Cardiac muscle cell (in vitro differentiated cells and primary cell): ENCODE measurements around the gene AHR. TPM values are rescaled to one million over a fixed set of nuclear protein-coding genes. Genes with fewer than 3 reads are reported as not detected.

Experiments used
- DNase-seq, 2 donors: peaks; one replicate each; pipeline versions ENCODE4 v3.0.0 to v3.0.0-alpha.2; 2010 to 2017; ENCODE audit warnings: low read depth in 1 of 2, low spot score in 1 of 2
- H3K27ac ChIP-seq: fragments of 200-600 bp; sonication (generic); 2 replicates; pipeline ENCODE4 v1.5.1; 2016
- H3K27me3 ChIP-seq: fragments of 200-600 bp; sonication (generic); 2 replicates; pipeline ENCODE4 v1.6.0; 2016; ENCODE audit warnings: control low read depth
- H3K36me3 ChIP-seq: fragments of 200-600 bp; sonication (generic); 2 replicates; pipeline ENCODE4 v1.5.1; 2016; ENCODE audit warnings: control low read depth
- H3K4me1 ChIP-seq: fragments of 200-600 bp; sonication (generic); 2 replicates; pipeline ENCODE4 v1.8.1; 2017; ENCODE audit warnings: low read depth, mild to moderate bottlenecking, mixed run types
- H3K4me3 ChIP-seq: fragments of 200-600 bp; sonication (generic); 2 replicates; pipeline ENCODE4 v1.5.1; 2016; ENCODE audit warnings: mild to moderate bottlenecking
- H3K9me3 ChIP-seq: fragments of 200-600 bp; sonication (generic); 2 replicates; pipeline ENCODE4 v1.5.1; 2017; ENCODE audit warnings: low read depth, mild to moderate bottlenecking, control low read depth
- CTCF ChIP-seq: IDR thresholded peaks from 2 replicates; pipeline ENCODE4 v1.5.1; 2012; ENCODE audit warnings: low read depth, mild to moderate bottlenecking, low read length
- polyA plus RNA-seq: library from polyadenylated mRNA; unstranded; fragments of >200 nt; fragmentation: Nextera tagmentation; extraction: Ambion mirVana; gene quantifications from 2 replicates; pipeline ENCODE4 v1.2.1, GENCODE V29; 2016
- total RNA-seq: library from RNA; depleted of rRNA; stranded (reverse); fragments of >200 nt; gene quantifications from 2 replicates; pipeline ENCODE4 v1.2.3, GENCODE V29; 2016

Gene AHR
- total and polyA plus RNA-seq, 2 experiments from 2014 or later, result 1.5 to 12.5 TPM

DNA sequence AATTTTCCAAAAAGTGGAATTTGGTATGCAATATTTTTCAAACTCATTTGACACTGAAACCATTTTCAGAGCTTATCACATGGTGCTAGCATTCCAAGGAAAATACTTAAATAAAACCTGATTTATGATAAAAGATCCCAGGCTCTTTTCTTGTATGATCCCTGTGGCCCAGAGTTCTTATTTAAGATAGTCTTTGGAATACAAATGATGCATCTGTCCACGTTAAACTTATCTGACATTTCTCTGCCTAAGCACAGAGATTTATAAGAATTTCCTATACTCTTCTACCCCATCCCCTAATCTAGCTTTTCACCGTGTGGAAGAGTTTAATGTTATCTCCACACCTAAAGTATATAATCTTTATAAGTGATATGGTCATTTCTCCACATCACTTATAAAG lies 66.2 kb downstream of the AHR start:
- Histone ChIP-seq H3K36me3 (no peaks in the 10 kb centered on the region), H3K4me3 (no peak overlapping the region), H3K9me3 (no peaks in the 10 kb centered on the region), H3K4me1 (no peaks in the 10 kb centered on the region), H3K27me3 (no peaks in the 10 kb centered on the region), H3K27ac (no peak overlapping the region)
- DNase-seq, result no peak
- TF ChIP-seq CTCF, result no peak

DNA sequence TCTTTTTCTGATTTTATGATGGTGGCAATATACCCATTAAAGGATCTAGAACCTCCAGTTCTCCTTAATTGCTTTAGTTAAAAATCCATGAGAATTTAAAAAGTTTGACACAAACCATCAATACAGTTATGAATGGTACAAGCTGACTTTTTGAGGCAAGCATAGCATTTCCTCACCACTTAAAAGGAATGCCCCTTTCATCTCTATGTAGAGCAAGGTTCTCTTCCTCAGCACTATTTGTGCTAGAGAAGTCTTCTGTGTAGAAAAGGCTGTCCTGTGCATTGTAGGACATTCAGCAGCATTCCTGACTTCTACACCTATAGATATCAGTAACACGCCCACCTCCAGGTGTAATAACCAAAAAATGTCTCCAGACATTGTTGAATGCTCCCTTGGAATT lies 67.3 kb downstream of the AHR start:
- DNase-seq, result no peak
- H3K27ac ChIP-seq, result no peak overlapping the region
- no peaks in the 10 kb centered on the region for H3K36me3 ChIP-seq
- H3K4me1 ChIP-seq, result no peaks in the 10 kb centered on the region
- H3K9me3 ChIP-seq, result no peaks in the 10 kb centered on the region
- H3K27me3 ChIP-seq, result no peaks in the 10 kb centered on the region
- no peak for TF ChIP-seq CTCF
- no peak overlapping the region for H3K4me3 ChIP-seq

DNA sequence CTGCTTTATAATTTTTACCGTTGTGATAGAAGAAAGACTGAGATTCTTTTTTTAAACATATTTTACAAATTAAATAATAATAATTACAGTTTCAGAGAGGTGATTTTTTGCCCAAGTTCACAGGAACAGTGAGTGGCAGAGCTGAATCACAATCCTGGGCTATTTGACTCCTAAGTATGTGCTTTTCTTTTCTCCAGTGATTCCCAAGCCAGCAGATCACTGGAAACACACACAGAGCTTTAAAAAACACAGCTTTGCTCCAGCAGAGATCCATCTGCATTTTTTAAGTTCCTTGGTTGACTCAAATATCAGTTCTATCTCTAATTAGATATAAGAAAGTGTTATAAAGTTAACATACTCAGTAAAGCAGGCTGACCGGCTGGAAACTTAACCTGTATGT lies 69.0 kb downstream of the AHR start:
- peak in 1 of 2 donors; percentile 38 for DNase-seq
- Histone ChIP-seq H3K27me3 (no peaks in the 10 kb centered on the region), H3K9me3 (no peaks in the 10 kb centered on the region), H3K4me1 (peaks cover 3% of the 10 kb centered on the region), H3K36me3 (no peaks in the 10 kb centered on the region), H3K4me3 (no peak overlapping the region), H3K27ac (no peak overlapping the region)
- TF ChIP-seq CTCF, result no peak

DNA sequence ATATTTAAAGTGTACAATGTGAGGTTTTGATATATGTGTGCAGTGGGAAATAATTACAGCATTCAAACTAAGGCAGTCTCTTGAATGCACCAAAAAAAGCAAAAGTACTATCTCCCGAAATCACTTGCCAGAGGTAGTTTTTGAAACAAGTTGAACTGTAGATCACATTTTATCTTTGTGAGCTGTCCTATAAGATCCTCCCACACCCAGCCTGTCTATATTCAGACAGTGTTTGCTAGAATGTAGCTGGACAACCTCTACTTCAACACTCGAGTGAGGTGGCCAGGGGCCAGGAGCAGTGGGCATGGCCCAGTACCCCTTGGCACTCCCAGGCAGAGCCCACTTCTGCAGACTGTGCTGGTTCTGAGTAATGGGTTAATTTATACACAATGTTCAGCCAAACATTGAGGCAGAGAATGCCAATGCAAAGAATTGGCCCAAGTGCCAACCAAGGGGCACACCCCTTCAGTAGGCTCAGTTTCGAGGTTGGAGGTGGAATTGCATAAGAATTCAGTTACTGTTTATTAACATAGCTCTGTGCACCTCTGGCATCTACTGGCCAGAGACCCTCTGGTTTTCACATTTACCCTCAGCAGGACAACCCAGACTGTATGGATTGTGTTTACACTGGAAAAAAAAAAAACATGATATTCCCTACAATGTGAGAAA lies 70.5 kb downstream of the AHR start:
- no peak overlapping the region for H3K27ac ChIP-seq
- no peak overlapping the region for H3K4me3 ChIP-seq
- no peaks in the 10 kb centered on the region for H3K27me3 ChIP-seq
- peaks cover 3% of the 10 kb centered on the region for H3K4me1 ChIP-seq
- no peak for DNase-seq
- H3K36me3 ChIP-seq, result no peaks in the 10 kb centered on the region
- H3K9me3 ChIP-seq, result no peaks in the 10 kb centered on the region
- no peak for TF ChIP-seq CTCF

DNA sequence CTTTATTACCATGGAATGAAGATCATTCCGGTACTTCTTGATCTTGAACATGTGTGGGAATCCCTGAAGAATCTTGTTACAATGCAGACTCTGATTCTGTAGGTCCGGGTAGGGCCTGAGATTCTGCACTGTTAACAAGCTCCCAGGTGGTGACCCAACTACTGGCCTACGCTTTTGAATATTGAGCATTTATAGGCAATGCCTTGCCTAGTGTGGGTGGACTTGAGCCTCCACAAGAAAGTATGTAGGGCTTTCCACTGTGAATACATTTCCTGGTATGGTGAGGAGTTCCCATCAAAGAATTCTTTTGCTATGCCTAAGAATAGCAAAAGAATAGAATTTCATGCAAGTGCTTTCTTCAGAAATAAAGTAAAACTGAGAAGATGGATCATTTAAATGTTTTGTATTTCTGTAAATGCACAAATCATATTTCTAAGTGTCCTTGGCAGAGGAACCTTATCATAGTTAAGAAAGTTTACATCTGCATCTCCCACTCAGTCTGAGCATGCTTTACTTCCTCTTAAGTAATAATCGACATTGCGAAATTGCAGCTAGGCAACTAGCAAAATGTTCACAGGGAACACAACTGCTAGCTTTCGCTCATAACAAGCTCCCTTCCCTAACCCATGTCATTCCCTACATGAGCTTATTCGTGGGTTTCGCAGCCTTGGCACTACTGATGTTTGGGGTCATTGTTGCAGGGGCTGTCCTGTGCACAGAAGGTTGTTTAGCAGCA lies 71.4 kb downstream of the AHR start:
- peak in 1 of 2 donors; percentile 98 for DNase-seq
- Histone ChIP-seq H3K27ac (no peak overlapping the region), H3K4me3 (no peak overlapping the region), H3K36me3 (no peaks in the 10 kb centered on the region), H3K4me1 (peaks cover 3% of the 10 kb centered on the region), H3K9me3 (no peaks in the 10 kb centered on the region), H3K27me3 (no peaks in the 10 kb centered on the region)
- TF ChIP-seq CTCF, result no peak
